IgD-negative memory B cell (primary cell): ENCODE data around the gene HSD17B2. TPM values are rescaled to one million over a fixed set of nuclear protein-coding genes. Genes with fewer than 3 reads are reported as not detected.

Experiments
- H3K27ac Mint-ChIP-seq, 3 donors: one replicate each; pipeline ENCODE4 v1.8.0; 2020 to 2022; ENCODE audit warnings: mild to moderate bottlenecking in 3 of 3, mixed read lengths in 3 of 3, moderate library complexity in 1 of 3
- H3K27me3 Mint-ChIP-seq: one replicate; pipeline ENCODE4 v1.8.0; 2021; ENCODE audit warnings: mixed read lengths
- H3K36me3 Mint-ChIP-seq: one replicate; pipeline ENCODE4 v1.8.0; 2020; ENCODE audit warnings: mild to moderate bottlenecking, mixed read lengths
- H3K4me1 Mint-ChIP-seq, 3 donors: one replicate each; pipeline ENCODE4 v1.8.0; 2020 to 2022; ENCODE audit warnings: mixed read lengths in 3 of 3, mild to moderate bottlenecking in 1 of 3
- H3K4me3 Mint-ChIP-seq, 4 donors: one replicate each; pipeline ENCODE4 v1.8.0; 2020 to 2022; ENCODE audit warnings: mild to moderate bottlenecking in 4 of 4, mixed read lengths in 4 of 4, moderate library complexity in 3 of 4
- H3K9me3 Mint-ChIP-seq, 3 donors: one replicate each; pipeline ENCODE4 v1.8.0; 2020 to 2021; ENCODE audit warnings: mixed read lengths in 3 of 3, mild to moderate bottlenecking in 1 of 3
- polyA plus RNA-seq: library from polyadenylated mRNA; unstranded; fragments of 300-500 nt; fragmentation: Illumina TruSeq; gene quantifications from one replicate; pipeline ENCODE4 v1.2.3, GENCODE V29; 2021

Gene HSD17B2
- polyA plus RNA-seq, 1 donor from 2014 or later: not detected

DNA sequence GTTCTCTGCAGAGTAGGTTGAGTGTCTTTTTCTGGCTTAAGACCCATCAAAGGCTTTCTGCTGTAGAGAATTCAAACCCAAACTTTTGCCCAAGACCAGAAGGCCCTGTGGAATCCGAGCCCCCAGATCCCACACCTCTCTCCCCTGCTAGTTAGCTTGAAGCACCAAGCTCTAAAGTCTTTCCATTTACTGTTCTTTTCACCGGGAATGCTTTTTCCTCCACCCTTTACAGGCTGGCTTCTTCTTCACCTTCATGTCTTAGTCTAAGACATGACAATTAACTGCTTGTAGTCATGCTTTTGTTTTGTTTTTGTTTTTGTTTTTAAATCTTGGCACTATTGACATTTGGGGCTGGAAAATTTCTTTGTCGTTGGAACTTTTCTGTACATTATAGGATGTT, 15.5 kb downstream of the HSD17B2 start:
- Mint-ChIP-seq H3K36me3 (no peaks in the 10 kb centered on the region), H3K9me3 (no peaks in the 10 kb centered on the region), H3K27ac (no peak overlapping the region), H3K4me3 (no peak overlapping the region), H3K4me1 (no peaks in the 10 kb centered on the region), H3K27me3 (peaks cover 18% of the 10 kb centered on the region)

- Mint-ChIP-seq H3K9me3 (no peaks in the 10 kb centered on the region), H3K36me3 (no peaks in the 10 kb centered on the region), H3K27ac (no peak overlapping the region), H3K4me1 (no peaks in the 10 kb centered on the region), H3K27me3 (peaks cover 21% of the 10 kb centered on the region), H3K4me3 (no peak overlapping the region)
These were observed 15.9 kb downstream of the HSD17B2 start for GRCh38 chr16:82050909-82051357.

DNA sequence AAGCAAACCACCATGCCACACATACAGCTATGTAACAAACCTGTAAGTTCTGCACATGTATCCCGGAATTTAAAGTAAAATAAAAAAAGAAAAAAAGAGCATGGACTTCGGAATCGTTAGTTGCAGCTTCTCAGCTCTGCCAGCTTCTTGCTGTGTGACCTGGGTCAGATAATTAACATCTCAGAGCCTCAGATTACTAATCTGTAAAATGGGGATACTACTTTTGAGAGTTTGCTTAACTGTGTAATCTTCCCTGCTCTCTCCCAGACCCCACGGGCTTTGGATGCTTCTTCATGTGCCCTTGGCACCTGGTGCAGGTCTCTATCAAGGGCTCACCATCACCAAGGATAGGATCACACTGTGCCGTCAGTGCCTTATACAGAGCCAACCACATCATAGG, 16.6 kb downstream of the HSD17B2 start:
- Mint-ChIP-seq H3K4me3 (no peak overlapping the region), H3K9me3 (no peaks in the 10 kb centered on the region), H3K36me3 (no peaks in the 10 kb centered on the region), H3K27me3 (peaks cover 21% of the 10 kb centered on the region), H3K4me1 (no peaks in the 10 kb centered on the region), H3K27ac (no peak overlapping the region)

DNA sequence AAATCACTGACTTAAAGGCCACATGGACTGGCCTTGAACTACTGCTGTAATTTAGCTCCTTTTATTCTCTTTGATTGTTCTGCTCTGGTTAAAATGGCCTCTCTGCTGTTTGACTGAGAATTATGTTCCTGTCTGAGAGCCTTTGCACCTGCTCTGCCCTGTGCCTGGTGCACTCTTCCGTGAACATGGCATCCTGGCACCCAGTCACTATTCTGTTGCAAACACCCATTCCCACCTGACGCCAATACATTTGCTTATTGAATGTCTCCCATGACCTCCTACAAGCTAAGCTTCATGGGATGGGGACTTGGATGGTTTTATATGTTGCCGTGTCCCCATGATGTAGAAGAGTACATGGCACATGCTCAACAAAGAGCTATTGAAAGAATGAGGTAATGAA, 20.1 kb downstream of the HSD17B2 start:
- no peaks in the 10 kb centered on the region for H3K36me3 Mint-ChIP-seq
- no peaks in the 10 kb centered on the region for H3K9me3 Mint-ChIP-seq
- peaks cover 14% of the 10 kb centered on the region for H3K27me3 Mint-ChIP-seq
- H3K27ac Mint-ChIP-seq: no peak overlapping the region
- no peaks in the 10 kb centered on the region for H3K4me1 Mint-ChIP-seq
- no peak overlapping the region for H3K4me3 Mint-ChIP-seq

GRCh38 chr16:82055728-82056549, 20.9 kb downstream of the HSD17B2 start:
- Mint-ChIP-seq H3K4me3 (no peak overlapping the region), H3K9me3 (no peaks in the 10 kb centered on the region), H3K36me3 (no peaks in the 10 kb centered on the region), H3K4me1 (no peaks in the 10 kb centered on the region), H3K27me3 (peaks cover 21% of the 10 kb centered on the region), H3K27ac (no peak overlapping the region)

GRCh38 chr16:82056550-82056896, 21.5 kb downstream of the HSD17B2 start:
- Mint-ChIP-seq H3K27ac (no peak overlapping the region), H3K36me3 (no peaks in the 10 kb centered on the region), H3K4me1 (no peaks in the 10 kb centered on the region), H3K27me3 (peaks cover 21% of the 10 kb centered on the region), H3K9me3 (no peaks in the 10 kb centered on the region), H3K4me3 (no peak overlapping the region)

DNA sequence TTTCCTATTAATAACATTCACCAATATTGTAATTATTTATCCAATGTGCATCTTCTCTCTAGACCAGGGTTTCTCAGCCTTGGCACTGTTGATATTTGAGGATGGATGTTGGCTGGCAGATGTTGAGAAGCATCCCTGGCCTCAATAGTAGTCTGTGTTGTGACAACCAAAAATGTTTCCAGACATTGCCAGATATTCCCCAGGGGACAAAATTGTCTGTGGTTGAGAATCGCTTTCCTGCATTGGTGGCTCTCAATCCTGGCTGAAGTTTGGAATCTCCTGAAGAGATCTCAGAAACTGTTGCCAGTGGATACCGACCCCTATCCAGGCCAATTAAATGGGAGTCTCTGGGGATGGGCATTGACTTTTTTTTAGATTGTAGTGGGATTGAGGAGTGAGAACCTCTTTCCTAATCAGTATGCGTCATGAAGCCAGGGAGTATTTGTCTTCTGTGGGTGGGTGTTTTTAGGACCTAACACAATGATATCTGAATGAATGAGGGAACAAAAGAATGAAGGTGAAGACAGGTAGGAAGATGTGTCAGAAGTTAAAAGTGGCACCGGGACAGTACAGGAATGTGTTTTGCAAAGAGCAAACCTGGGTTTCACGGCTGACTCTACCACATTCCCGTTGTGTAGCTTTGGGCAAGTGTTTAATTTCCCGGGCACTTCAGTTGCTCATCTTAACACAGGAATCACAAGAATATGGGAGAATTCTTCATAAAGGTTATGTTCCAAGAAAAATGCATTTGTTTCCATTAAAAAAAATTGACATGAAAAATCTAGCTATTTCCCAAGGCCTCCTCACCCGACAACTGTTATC, 24.3 kb downstream of the HSD17B2 start:
- Mint-ChIP-seq H3K4me3 (no peak overlapping the region), H3K4me1 (peaks cover 0 to 3% (median 2%) of the 10 kb centered on the region in 3 donors), H3K27ac (no peak overlapping the region), H3K27me3 (peaks cover 19% of the 10 kb centered on the region), H3K9me3 (peaks cover 0 to 2% (median 0%) of the 10 kb centered on the region in 3 donors), H3K36me3 (no peaks in the 10 kb centered on the region)

DNA sequence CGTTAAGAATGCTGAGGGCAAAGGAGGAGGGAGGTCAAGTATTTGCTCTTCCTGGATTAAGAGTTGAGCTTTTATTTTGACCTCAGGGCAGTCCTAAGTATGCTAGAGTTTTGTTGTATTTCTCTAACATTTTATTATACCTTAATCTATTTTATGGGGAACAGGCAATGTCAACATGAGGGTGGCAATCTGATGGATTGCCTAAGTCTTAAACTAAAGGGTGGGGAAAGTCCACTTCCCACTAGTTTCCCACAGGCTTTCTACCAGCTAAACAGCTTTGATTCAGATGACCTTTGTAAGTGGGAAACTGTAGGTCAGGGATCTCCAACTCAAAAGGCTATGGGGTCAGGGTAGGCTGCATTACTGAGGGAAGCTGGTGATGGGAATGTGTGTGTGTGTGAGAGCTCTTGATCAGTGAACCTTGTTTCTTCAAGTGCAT, 24.9 kb downstream of the HSD17B2 start:
- H3K27me3 Mint-ChIP-seq: peaks cover 20% of the 10 kb centered on the region
- H3K4me1 Mint-ChIP-seq: peaks cover 0 to 4% (median 2%) of the 10 kb centered on the region in 3 donors
- H3K4me3 Mint-ChIP-seq: no peak overlapping the region
- no peaks in the 10 kb centered on the region for H3K36me3 Mint-ChIP-seq
- peaks cover 0 to 5% (median 0%) of the 10 kb centered on the region in 3 donors for H3K9me3 Mint-ChIP-seq
- H3K27ac Mint-ChIP-seq: no peak overlapping the region

DNA sequence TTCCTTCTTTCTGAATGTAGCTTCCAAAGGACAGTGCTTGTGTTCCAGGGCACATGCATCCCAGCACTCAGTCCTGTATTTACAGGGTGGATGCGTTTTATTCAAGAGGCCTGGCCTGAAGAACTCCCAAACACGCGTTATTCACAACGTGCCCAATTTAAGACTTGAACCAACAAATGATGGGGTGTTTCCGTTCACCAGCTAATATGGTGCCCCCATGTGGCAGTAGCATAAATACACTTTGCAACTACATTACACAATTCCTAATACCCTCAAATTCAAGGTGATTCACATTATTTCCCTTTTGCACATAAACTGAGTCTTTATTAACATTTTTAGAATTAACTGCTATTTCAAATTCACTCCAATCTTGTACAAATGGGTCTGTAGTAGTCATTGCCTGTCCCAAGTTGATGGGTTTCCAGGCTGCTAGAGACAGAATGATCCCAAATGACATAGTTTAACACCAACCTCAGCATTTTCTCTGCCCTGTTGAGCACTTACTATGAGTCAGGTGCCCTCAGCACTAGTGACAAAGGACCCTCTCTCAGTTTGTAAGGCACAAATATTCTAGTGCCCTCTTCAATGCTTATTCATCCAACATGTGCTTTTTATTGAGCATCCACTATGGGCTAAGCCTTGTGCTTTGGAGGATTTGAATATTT, 26.9 kb downstream of the HSD17B2 start:
- no peaks in the 10 kb centered on the region for H3K36me3 Mint-ChIP-seq
- H3K4me1 Mint-ChIP-seq: peaks cover 0 to 4% (median 2%) of the 10 kb centered on the region in 3 donors
- peaks cover 16% of the 10 kb centered on the region for H3K27me3 Mint-ChIP-seq
- H3K27ac Mint-ChIP-seq: no peak overlapping the region
- no peak overlapping the region for H3K4me3 Mint-ChIP-seq
- H3K9me3 Mint-ChIP-seq: peaks cover 0 to 5% (median 0%) of the 10 kb centered on the region in 3 donors

- Mint-ChIP-seq H3K4me1 (peaks cover 0 to 4% (median 2%) of the 10 kb centered on the region in 3 donors), H3K4me3 (no peak overlapping the region), H3K36me3 (no peaks in the 10 kb centered on the region), H3K27ac (no peak overlapping the region), H3K27me3 (peaks cover 14% of the 10 kb centered on the region), H3K9me3 (peaks cover 0 to 5% (median 0%) of the 10 kb centered on the region in 3 donors)
These were observed 27.6 kb downstream of the HSD17B2 start for GRCh38 chr16:82062645-82063058.

- Mint-ChIP-seq H3K27me3 (peaks cover 13% of the 10 kb centered on the region), H3K4me1 (peaks cover 0 to 4% (median 2%) of the 10 kb centered on the region in 3 donors), H3K36me3 (no peaks in the 10 kb centered on the region), H3K27ac (peak overlapping the region in 1 of 3 donors; percentile 53), H3K9me3 (peaks cover 0 to 5% (median 0%) of the 10 kb centered on the region in 3 donors), H3K4me3 (no peak overlapping the region)
These were observed 28.5 kb downstream of the HSD17B2 start for GRCh38 chr16:82063456-82064082.

DNA sequence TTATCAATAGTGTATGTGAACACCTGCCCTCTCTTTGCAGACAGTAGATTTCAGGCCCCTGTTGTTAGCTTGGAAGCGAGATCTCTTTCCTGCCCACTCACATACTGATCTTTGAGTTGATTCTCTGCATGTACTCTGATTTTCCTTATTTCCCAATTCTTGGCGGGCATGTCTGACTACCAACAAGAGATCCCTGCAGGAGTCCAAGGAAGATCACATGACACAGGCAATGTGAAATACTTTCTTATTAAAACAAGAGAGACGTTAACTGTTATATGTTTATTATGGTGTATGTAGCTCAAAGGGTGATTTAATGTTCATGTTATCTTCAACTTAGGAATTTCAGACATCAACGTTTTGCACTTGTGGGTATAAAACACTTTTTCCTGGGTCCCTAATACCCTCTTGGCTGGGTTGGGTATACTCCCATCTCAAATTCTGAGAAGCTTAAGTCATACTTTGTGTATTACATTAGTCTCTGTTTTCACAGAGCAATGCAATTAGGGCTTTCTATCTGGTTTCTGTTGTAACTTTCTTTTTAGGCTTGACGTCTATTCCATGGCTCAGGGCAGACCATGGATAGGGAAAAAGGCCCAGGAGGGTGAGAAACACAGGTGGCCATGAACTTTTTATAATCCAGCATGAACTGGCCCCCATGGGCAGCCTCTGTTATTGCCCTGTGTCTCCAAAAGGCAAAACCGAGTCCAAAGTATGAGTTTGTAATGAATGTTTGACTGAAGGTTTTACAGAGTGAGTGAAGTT, 32.2 kb downstream of the HSD17B2 start:
- Mint-ChIP-seq H3K36me3 (no peaks in the 10 kb centered on the region), H3K27ac (no peak overlapping the region), H3K27me3 (peaks cover 17% of the 10 kb centered on the region), H3K9me3 (peaks cover 0 to 5% (median 1%) of the 10 kb centered on the region in 3 donors), H3K4me1 (peaks cover 0 to 1% (median 0%) of the 10 kb centered on the region in 3 donors), H3K4me3 (no peak overlapping the region)

DNA sequence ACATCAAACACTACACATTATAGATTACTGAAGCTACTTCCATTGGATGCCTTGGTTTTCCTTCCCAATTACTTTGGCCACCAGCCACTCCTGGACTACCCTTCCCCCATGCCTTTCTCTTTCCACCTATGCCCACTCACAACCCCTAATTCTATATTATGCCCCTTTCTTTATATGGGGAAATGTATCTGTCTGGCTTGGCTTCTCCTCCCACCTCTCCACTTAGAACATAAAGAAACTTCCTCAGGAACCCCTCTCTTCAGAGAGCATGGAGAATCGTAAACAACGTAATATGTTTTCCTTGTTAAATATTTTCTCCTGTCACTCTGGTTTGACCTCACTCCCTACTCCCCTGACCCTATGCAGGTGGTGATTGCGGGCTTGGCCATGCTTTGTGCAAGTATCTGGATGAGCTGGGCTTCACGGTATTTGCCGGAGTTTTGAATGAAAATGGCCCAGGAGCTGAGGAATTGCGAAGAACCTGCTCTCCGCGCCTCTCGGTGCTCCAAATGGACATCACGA, 32.8 kb downstream of the HSD17B2 start:
- Mint-ChIP-seq H3K27ac (no peak overlapping the region), H3K4me3 (no peak overlapping the region), H3K36me3 (no peaks in the 10 kb centered on the region), H3K27me3 (peaks cover 17% of the 10 kb centered on the region), H3K4me1 (peaks cover 0 to 1% (median 0%) of the 10 kb centered on the region in 3 donors), H3K9me3 (peaks cover 1 to 5% (median 1%) of the 10 kb centered on the region in 3 donors)
